Ecto neural progenitor cell (in vitro differentiated cells): Measurements from ENCODE around the gene PTPN4.

ENCODE experiments used
- DNase-seq: peaks from one replicate; pipeline ENCODE4 v3.0.0-alpha.2; 2018; ENCODE audit warnings: low spot score

Gene PTPN4

GRCh38 chr2:119731983-119732382 lies 27.7 kb upstream of the PTPN4 start:
- DNase-seq: no peak

- no peak for DNase-seq
Measured at GRCh38 chr2:119732601-119733164, 27.0 kb upstream of the PTPN4 start.

- no peak for DNase-seq
Measured at GRCh38 chr2:119734047-119734446, 25.7 kb upstream of the PTPN4 start.

- no peak for DNase-seq
Measured at GRCh38 chr2:119735565-119735964, 24.2 kb upstream of the PTPN4 start.

- no peak for DNase-seq
Measured at GRCh38 chr2:119736021-119736420, 23.7 kb upstream of the PTPN4 start.

- no peak for DNase-seq
Measured at GRCh38 chr2:119739580-119740255, 20.0 kb upstream of the PTPN4 start.

- no peak for DNase-seq
Measured at GRCh38 chr2:119741001-119741400, 18.7 kb upstream of the PTPN4 start.

GRCh38 chr2:119741868-119742267 lies 17.9 kb upstream of the PTPN4 start:
- no peak for DNase-seq

GRCh38 chr2:119744335-119744939 lies 15.3 kb upstream of the PTPN4 start:
- no peak for DNase-seq

- DNase-seq: no peak
Measured at GRCh38 chr2:119745566-119745965, 14.2 kb upstream of the PTPN4 start.

- no peak for DNase-seq
Measured at GRCh38 chr2:119746836-119747686, 12.7 kb upstream of the PTPN4 start.

- no peak for DNase-seq
Measured at GRCh38 chr2:119748135-119748534, 11.6 kb upstream of the PTPN4 start.

GRCh38 chr2:119749477-119750012 lies 10.2 kb upstream of the PTPN4 start:
- DNase-seq: no peak

- no peak for DNase-seq
Measured at GRCh38 chr2:119751706-119752105, 8.0 kb upstream of the PTPN4 start.

GRCh38 chr2:119753041-119753929 lies 6.4 kb upstream of the PTPN4 start:
- no peak for DNase-seq

GRCh38 chr2:119753930-119754321 lies 5.8 kb upstream of the PTPN4 start:
- DNase-seq: no peak

- DNase-seq: no peak
Measured at GRCh38 chr2:119755906-119756305, 3.8 kb upstream of the PTPN4 start.

- DNase-seq: no peak
Measured at GRCh38 chr2:119756837-119757236, 2.9 kb upstream of the PTPN4 start.

GRCh38 chr2:119758881-119759450 lies 756 bp upstream of the PTPN4 start:
- no peak for DNase-seq

GRCh38 chr2:119760237-119760955 lies 674 bp downstream of the PTPN4 start:
- no peak for DNase-seq

- DNase-seq: no peak
Measured at GRCh38 chr2:119760956-119761275, 1.2 kb downstream of the PTPN4 start.
